K562 (cell line): ENCODE results near the gene SNRNP70. TPM values are rescaled to one million over a fixed set of nuclear protein-coding genes. Genes with fewer than 3 reads are reported as not detected.

Experiments
- ASH1L ChIP-seq: fragments of 450-650 bp; IDR thresholded peaks from 2 replicates; pipeline ENCODE4 v1.6.1; 2018; ENCODE audit warnings: borderline replicate concordance, mild to moderate bottlenecking, low read depth; ENCODE audit not compliant: partially characterized antibody
- CTCF ChIP-seq, 3 experiments: IDR thresholded peaks in 2 of 3; conservative IDR thresholded peaks in 1 of 3; 2 replicates each; pipeline ENCODE4 v1.5.1; 2011 to 2012; ENCODE audit warnings: low read length in 3 of 3, mild to moderate bottlenecking in 3 of 3, control low read depth in 2 of 3, improper control_type of control experiment in 1 of 3, inconsistent platforms in 1 of 3, low read depth in 1 of 3, mixed read lengths in 1 of 3, moderate library complexity in 1 of 3; ENCODE audit not compliant: insufficient read depth in 2 of 3
- NFE2L1 ChIP-seq: fragments of 450-650 bp; IDR thresholded peaks from 2 replicates; pipeline ENCODE4 v1.6.1; 2016; ENCODE audit warnings: missing genetic modification characterization, low read depth, mild to moderate bottlenecking, missing compliant biosample characterization, moderate library complexity, borderline replicate concordance
- NFYB ChIP-seq: IDR thresholded peaks from 2 replicates; pipeline ENCODE4 v1.6.1; 2011; ENCODE audit warnings: mild to moderate bottlenecking, moderate library complexity; ENCODE audit not compliant: insufficient read length; ENCODE audit errors: extremely low read depth
- THAP7 ChIP-seq: fragments of 250-450 bp; sonication (Bioruptor Pico); IDR thresholded peaks from 2 replicates; pipeline ENCODE4 v1.5.0; 2021
- TRIM28 ChIP-seq: fragments of 450-650 bp; IDR thresholded peaks from 2 replicates; pipeline ENCODE4 v1.6.1; 2017
- ZNF445 ChIP-seq: fragments of 250-450 bp; sonication (Bioruptor Pico); IDR thresholded peaks from 2 replicates; pipeline ENCODE4 v1.4.0; 2020; ENCODE audit warnings: low read depth, mild to moderate bottlenecking, moderate library complexity
- ZNF507 ChIP-seq: conservative IDR thresholded peaks from 2 replicates; pipeline ENCODE4 v1.6.1; 2017; ENCODE audit warnings: missing genetic modification characterization, missing compliant biosample characterization
- polyA plus RNA-seq, 8 experiments: library from polyadenylated mRNA; depleted of rRNA in 4 of 8; stranded (reverse) in 5 of 8; unstranded in 3 of 8; fragments of >200 nt; fragmentation: Nextera tagmentation in 2 of 8; fragmentation: Illumina TruSeq in 1 of 8; extraction: Ambion mirVana in 2 of 8; extraction: Trizol in 1 of 8; gene quantifications; 2 replicates each; pipeline versions ENCODE4 v1.2.1 to v1.2.3, GENCODE V29; 2011 to 2014; ENCODE audit warnings: inconsistent platforms in 1 of 8, missing spikeins in 1 of 8
- total RNA-seq, 7 experiments: library from RNA; depleted of rRNA in 6 of 7; stranded (reverse); fragments of >200 nt in 6 of 7; fragmentation: Illumina TruSeq in 2 of 7; extraction: Trizol in 2 of 7; gene quantifications; 2 replicates each; pipeline versions ENCODE4 v1.2.1 to v1.2.3, GENCODE V29; 2011 to 2021; ENCODE audit warnings: low replicate concordance in 1 of 7
- TF ChIP-seq, protein P1 (sequence below): sonication (generic); formaldehyde crosslinking; IDR thresholded peaks from 2 replicates; pipeline ENCODE4 v1.8.1; 2023; ENCODE audit warnings: missing genetic modification reagents, mild to moderate bottlenecking, borderline replicate concordance
- TF ChIP-seq, protein P2 (sequence below): sonication (generic); formaldehyde crosslinking; IDR thresholded peaks from 2 replicates; pipeline ENCODE4 v1.8.0; 2022; ENCODE audit warnings: mild to moderate bottlenecking, missing genetic modification reagents
- TF ChIP-seq, protein P3 (sequence below), 3 experiments: fragments of 200-800 bp in 1 of 3; sonication (Bioruptor generic) in 1 of 3; sonication (generic) in 1 of 3; formaldehyde crosslinking in 1 of 3; IDR thresholded peaks; 2 replicates each; pipeline versions ENCODE4 v1.6.1 to v1.8.0; 2016 to 2022; ENCODE audit warnings: mild to moderate bottlenecking in 2 of 3, missing compliant biosample characterization in 2 of 3, missing genetic modification characterization in 2 of 3, missing genetic modification reagents in 1 of 3

The SNRNP70 gene
- total and polyA plus RNA-seq, 9 of the 15 experiments (the other 6 are each of a cell fraction or from before 2014, with no cell fraction given), result 2.8 to 496 (median 136) TPM

GRCh38 chr19:49085020-49085867, at the start of gene SNRNP70 (continued):
- TF ChIP-seq ASH1L (no peak), THAP7 (CRISPR knock-in tag) (peak; percentile 72; the same call in 1 of the 2 replicates), TRIM28 (0 out of 2 replicates have a peak, but pooled peaks have one; percentile 10), NFYB (no peak), ZNF445 (CRISPR knock-in tag) (no peak), NFE2L1 (tag) (no peak), CTCF (IDR thresholded peaks at IDR 0.05 in 2 of 3, conservative IDR thresholded peaks at IDR 0.05 in 1 of 3; ENCODE audit: insufficient read depth in 2 of 3, low read depth in 1 of 3, low read length in 3 of 3) (no peak), ZNF507 (tag) (no peak)
- TF ChIP-seq, protein P1, sequence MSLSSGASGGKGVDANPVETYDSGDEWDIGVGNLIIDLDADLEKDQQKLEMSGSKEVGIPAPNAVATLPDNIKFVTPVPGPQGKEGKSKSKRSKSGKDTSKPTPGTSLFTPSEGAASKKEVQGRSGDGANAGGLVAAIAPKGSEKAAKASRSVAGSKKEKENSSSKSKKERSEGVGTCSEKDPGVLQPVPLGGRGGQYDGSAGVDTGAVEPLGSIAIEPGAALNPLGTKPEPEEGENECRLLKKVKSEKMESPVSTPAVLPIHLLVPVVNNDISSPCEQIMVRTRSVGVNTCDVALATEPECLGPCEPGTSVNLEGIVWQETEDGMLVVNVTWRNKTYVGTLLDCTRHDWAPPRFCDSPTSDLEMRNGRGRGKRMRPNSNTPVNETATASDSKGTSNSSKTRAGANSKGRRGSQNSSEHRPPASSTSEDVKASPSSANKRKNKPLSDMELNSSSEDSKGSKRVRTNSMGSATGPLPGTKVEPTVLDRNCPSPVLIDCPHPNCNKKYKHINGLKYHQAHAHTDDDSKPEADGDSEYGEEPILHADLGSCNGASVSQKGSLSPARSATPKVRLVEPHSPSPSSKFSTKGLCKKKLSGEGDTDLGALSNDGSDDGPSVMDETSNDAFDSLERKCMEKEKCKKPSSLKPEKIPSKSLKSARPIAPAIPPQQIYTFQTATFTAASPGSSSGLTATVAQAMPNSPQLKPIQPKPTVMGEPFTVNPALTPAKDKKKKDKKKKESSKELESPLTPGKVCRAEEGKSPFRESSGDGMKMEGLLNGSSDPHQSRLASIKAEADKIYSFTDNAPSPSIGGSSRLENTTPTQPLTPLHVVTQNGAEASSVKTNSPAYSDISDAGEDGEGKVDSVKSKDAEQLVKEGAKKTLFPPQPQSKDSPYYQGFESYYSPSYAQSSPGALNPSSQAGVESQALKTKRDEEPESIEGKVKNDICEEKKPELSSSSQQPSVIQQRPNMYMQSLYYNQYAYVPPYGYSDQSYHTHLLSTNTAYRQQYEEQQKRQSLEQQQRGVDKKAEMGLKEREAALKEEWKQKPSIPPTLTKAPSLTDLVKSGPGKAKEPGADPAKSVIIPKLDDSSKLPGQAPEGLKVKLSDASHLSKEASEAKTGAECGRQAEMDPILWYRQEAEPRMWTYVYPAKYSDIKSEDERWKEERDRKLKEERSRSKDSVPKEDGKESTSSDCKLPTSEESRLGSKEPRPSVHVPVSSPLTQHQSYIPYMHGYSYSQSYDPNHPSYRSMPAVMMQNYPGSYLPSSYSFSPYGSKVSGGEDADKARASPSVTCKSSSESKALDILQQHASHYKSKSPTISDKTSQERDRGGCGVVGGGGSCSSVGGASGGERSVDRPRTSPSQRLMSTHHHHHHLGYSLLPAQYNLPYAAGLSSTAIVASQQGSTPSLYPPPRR (CRISPR knock-in tag), result peak; percentile 39; the same call in 1 of the 2 replicates
- TF ChIP-seq, protein P2, sequence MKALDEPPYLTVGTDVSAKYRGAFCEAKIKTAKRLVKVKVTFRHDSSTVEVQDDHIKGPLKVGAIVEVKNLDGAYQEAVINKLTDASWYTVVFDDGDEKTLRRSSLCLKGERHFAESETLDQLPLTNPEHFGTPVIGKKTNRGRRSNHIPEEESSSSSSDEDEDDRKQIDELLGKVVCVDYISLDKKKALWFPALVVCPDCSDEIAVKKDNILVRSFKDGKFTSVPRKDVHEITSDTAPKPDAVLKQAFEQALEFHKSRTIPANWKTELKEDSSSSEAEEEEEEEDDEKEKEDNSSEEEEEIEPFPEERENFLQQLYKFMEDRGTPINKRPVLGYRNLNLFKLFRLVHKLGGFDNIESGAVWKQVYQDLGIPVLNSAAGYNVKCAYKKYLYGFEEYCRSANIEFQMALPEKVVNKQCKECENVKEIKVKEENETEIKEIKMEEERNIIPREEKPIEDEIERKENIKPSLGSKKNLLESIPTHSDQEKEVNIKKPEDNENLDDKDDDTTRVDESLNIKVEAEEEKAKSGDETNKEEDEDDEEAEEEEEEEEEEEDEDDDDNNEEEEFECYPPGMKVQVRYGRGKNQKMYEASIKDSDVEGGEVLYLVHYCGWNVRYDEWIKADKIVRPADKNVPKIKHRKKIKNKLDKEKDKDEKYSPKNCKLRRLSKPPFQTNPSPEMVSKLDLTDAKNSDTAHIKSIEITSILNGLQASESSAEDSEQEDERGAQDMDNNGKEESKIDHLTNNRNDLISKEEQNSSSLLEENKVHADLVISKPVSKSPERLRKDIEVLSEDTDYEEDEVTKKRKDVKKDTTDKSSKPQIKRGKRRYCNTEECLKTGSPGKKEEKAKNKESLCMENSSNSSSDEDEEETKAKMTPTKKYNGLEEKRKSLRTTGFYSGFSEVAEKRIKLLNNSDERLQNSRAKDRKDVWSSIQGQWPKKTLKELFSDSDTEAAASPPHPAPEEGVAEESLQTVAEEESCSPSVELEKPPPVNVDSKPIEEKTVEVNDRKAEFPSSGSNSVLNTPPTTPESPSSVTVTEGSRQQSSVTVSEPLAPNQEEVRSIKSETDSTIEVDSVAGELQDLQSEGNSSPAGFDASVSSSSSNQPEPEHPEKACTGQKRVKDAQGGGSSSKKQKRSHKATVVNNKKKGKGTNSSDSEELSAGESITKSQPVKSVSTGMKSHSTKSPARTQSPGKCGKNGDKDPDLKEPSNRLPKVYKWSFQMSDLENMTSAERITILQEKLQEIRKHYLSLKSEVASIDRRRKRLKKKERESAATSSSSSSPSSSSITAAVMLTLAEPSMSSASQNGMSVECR (CRISPR knock-in tag), result peak; percentile 94
- TF ChIP-seq, protein P3, sequence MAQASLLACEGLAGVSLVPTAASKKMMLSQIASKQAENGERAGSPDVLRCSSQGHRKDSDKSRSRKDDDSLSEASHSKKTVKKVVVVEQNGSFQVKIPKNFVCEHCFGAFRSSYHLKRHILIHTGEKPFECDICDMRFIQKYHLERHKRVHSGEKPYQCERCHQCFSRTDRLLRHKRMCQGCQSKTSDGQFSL (CRISPR knock-in tag; IDR thresholded peaks at IDR 0.05), result peak; percentile 76; the same call in 1 of the 2 replicates
- TF ChIP-seq, protein P3 (tag; IDR thresholded peaks at IDR 0.05), result 0 out of 4 replicates have a peak, but pooled peaks of 1 of the 2 experiments have one; percentile 33
